HG02970 (cell line): ENCODE data around the gene STEAP1B.

Experiments
- ATAC-seq: cut with Tn5 transposase; IDR thresholded peaks from one replicate; pipeline ENCODE4 v1.9.1; 2021; ENCODE audit warnings: mild to moderate bottlenecking, moderate library complexity, moderate number of reproducible peaks; ENCODE audit not compliant: unreplicated experiment, low FRiP score

STEAP1B gene

DNA sequence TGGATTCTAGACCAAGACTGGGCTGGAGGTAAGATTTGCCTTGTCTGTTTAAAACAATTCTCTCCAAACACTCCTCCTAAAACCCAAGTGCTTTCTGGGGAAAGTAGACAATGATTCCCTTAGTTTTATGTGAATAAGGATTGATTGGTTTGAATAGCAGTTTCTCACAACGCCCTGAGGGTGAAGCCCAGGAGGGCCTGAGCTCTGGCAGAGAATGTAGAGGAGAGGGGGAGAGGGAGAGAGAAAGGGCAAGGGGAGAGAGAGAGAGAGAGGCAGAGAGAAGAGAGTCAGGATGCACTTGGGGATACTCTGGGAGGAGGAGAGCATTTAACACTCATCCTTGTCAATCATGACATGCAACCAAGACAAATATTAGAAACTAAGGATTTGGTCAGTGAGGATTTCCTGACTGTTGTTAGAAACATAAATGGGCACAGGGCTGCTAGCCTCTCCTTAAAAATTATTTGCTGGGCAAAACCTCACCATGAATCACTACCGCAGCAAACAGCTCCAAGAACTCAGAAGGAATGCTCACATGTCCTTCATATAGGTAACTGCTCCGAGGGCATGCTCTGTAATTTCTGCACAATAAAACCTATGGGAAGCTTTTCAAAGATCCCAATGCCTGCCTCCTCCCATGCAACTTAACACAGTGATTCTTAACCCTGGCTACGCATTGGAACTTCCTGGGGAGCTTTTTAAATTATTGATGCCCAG is 87.9 kb downstream of the STEAP1B start:
- no peak for ATAC-seq

DNA sequence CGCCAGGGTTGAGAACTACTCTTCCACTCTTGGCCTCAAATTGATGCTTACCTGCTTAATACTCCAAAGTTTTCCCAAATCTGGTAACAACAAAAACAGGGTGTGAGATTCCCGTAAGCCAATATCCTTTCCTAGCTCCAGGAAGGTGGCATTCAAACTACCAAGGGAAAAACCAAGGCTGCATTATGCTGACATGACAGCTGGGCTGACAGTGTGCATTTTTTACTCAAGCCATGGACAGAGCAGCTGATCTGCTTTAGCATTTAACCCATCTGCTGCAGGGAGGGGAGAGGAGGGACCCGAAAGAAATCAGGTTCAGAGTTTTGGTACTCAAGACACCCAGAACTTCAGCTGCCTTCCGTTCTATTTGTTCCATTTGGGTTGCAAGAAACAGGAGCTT is 93.3 kb downstream of the STEAP1B start:
- ATAC-seq = no peak

DNA sequence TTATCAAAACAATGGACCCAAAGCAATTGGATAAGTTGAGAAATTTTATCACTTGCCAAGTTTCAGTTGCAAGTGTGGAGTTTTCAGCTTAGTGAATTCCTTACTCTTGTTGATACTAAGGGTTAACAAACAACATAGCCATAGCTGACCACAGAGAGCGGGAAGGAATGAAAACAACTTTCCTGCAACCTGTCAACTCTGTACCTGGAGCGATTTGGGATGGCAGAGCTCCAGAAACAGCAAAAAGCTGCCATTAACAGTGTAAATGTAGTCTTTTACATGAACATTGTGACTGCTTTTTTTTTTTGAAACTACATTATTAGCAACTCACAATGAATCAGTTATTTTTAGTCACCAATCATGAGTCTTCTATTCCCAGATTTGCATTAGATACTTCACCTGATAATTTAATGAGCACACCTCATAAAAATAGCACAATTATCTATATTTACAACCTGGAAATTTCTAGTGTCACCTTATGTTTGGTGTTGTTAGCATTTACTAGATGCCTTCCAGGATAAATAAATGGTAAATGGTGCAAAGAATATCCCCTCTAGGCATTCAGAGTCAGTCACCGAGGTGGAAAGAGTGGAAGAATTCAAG is 95.5 kb downstream of the STEAP1B start:
- ATAC-seq = no peak

DNA sequence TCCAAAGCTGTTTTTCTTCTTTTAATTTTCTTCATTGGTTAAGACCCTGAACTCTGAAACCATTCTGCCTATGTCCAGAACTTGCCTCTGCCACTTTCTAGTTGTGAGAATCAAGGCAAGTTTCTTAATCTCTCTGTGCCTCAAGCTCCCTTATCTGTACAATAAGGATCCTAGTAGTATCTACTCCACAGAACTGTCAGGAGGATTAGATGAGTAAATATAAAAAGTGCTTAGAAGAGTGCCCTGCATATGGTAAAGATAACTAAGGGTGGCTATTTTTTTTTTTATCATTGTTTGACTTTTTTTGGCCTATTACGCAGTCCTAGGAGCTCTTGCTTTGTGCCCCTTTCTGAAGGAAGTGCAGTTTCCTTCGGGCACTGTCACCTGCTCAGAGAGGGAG is 96.6 kb downstream of the STEAP1B start:
- ATAC-seq = no peak

DNA sequence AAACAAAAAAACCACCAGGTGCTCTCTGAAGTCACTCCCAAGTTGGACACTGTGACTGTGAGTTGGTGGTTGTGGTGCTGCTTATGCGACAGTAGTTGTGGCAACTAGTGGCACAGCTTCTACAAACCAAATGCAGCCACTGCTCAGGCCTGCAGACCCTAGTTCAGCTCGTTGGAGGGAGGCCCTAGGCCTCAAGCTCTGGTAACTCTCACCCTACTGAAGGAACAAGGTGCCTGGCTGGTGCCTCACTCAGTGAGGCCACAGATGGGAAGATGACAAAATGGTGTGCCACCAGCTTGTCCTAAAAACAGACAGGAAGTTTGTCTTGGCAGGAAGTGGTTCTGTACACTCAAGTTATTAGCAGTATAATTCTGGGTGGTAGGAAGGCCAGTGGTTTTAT is 97.7 kb downstream of the STEAP1B start:
- no peak for ATAC-seq

DNA sequence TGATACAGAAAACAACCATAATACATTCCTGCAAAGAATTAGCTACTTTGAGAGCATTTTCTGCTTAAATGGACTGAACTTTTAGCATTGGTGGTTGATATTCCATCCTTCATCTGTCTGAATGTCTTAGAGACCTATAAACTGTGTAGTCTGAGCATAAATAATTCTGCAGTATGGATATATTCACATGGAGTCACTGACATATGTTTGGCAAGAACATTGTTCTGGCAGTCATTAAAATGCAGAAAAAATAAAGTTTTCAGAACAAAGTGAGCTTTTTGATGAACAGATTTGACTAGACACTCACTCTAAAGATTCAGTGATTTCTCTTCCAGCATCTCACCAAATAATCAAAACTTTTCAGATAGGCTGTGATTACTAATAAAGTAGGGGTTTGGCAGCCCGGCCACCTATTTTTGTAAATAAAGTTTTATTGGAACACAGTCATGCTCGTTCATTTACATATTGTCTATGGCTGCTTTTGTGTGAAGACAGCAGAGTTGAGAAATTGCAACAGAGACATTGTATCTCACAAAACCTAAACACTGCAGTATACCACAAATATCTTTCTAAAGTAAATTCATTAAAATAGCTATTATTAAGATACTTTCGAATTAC is 98.9 kb downstream of the STEAP1B start:
- no peak for ATAC-seq

DNA sequence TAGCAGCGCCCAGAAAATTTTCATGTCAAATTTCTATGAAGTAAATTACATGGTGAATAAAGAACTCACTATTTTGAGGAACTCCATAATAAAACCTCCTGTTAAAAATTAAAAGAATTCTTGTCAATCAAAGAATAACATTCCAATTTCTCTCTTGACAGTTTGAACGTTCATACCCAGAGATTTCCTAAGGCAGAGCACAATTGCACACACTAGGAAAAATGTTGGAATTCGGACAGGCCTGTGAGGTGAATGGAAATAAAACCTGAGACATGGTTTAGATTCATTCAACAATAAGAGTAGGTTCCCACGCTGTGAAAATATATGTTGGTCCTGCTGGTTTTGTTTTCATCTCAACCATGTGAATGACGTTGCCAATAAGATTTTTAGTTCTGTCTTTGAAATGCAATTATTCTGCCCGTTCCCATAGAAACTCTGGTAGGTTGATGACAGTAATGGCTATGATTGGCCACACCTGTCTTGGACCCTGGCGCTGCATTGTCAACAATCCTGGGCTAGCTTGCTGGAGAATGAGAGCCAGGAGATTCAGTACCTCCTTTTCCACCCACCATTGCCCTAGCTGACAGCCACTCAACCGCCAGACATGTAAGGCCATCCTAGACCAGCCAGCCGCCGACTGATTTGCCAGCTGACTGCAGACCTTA is 99.7 kb downstream of the STEAP1B start:
- no peak for ATAC-seq

DNA sequence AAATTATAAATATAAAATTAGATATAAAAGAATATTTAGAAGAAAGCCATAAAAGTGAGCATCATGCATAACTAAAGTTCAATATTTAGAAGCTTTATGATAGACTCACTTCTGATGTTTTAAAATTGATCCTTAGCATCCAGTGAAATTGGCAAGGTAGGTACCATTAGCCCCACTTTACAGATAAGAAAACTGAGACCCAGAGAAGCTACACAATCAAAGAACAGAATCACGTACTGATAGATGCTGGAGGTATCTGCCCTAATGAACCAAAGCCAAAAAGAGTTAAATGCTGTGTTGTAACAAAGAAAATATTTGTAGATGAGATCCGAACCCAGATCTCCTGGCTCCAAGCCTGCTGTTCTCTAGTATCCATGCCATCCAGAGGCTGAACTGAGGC is 100.4 kb downstream of the STEAP1B start:
- ATAC-seq = no peak

DNA sequence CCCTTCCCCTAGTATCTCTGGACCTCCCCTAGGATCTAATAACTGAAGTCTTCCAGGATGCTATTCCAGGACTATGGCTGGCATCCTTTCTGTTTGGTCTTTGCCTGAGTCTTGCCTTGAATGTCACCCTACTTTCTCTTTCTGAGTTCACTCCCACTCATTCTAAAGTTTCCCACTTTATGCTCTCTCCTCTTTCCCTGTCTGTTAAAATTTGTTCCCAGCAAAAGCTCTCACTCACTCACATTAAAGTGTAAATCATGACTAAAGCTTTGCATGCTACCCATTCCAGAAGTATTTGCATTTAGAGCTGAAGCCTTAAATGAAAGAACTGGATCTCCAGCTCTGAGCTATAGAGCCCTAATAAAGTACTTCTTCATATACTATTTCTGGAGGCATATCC is 100.9 kb downstream of the STEAP1B start:
- ATAC-seq = no peak

DNA sequence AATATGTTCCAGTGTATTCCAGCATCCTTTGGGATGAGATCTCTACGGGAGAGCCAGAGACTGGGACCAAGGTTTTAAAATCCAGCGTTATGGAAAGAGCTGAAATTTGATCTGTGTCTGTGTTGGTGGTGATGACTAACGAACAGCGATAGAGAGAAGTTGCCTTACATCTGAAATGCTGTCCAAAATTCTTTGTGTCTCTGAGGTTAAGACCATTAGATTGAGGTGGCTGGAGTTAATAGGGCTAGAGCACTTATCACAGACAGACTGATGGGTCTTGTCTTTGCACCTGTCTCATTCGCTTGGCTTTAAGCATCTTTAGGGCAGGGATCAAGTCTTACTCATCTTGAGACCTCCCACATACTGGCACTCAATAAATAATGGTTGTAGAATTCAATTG is 102.0 kb downstream of the STEAP1B start:
- ATAC-seq = no peak

DNA sequence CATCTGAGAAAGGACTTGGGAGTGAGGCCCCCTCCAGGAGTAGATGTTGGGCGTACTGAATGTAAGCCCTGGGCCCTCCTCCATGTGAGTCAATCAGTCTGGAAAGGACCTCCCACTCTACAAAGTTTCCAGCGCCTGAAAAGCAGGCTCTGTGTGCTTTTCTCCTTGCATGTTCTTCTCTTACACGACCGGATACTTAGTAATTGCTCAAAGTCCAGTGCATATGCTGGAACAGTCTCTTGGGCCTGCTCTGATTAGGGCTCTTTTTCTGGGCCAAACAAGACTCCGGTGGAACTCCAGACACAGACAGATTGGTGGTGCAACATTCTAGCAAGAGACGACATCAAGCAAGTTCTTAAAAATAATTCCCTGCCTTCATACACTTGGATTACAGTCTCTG is 104.8 kb downstream of the STEAP1B start:
- no peak for ATAC-seq

DNA sequence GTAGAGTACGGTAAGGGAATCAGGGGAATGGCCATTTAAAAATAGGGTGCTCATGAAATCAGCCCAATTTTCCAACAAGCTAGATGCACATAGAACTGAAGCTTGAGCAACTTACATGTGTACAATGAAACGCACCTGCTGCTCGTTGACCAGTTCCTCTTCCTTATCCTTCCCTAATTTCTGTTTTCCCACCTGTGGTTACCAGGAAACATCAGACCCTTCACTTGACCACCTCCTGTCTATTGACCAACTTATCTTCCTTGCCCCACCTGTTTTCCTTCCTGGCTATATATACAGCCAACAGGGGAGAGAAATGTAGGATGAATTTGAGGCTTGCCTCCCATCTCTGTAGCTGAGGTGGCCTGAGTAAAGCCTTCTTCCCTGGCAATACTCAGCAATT is 105.2 kb downstream of the STEAP1B start:
- no peak for ATAC-seq

DNA sequence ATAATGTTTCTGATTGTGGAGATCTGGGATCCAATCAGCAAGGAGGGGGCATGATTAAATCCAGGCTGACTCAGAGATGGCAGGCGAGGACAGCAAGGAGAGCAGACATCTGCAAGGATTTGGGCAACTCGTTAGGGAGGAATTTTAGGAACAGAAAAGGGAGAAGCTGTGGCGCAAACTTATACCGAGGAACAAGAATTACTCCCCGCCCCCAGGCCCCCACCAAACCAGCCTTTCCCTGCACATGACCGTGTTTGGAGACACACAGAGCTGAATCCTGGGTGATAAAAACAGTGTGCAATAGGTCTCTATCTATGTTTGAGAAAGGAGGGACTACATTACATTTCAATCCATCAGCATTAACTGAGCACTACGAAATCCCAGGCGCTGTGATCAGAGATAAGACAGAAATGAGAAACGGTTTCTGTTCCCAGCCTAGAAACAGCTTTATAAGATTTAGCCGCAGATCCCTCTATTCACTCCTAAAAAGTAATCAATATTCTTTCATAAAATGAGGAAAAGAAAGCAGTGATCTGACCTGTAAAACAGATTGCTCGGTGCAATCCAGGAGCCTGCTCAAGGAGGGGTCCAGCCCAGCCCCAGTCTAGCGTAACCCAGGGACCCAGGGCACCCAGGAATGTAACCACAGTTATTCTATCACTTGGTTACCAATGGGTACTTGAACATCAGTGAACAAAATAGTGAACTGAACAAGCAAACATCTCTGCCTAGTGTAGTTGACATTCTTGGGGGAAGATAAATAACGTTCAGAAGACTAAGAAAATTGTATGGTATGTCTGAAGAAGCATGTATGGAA is 105.9 kb downstream of the STEAP1B start:
- no peak for ATAC-seq

DNA sequence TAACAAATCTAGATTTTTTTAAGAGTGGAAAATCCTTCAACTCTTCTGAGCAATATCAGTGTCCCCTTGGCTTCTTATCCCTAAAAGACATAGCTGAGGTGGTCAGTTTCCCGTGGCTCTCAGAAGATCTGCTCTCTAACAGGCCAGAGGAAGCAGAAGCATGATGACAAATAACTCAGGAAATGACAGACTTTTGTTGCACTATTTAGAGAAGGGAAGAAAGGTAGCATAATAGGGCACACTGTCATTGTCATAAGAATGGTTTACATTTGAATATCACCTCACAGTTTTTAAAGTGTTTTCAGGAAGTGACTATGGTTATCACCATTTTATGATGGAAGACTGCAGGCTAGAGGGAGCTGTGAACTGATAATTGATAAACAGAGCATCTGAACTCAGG is 109.5 kb downstream of the STEAP1B start:
- no peak for ATAC-seq

DNA sequence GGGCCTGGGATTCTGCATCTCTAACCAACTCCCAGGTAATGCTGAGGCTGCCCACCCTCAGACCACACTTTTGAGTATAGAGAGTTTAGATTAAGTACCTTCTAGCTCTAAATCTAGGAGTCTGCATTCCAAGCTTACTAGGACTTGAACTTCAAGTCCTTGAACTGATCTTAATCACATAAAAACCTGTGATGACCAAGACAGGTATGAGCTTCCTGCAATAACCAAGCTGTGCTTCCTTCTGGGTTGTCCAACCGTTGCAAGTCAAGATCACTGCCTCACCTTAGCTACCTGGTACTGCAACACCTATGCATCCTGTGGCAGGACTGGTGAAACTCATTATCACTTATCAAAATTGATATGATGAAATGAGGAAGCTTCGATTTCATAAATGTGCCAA is 110.1 kb downstream of the STEAP1B start:
- ATAC-seq = no peak

DNA sequence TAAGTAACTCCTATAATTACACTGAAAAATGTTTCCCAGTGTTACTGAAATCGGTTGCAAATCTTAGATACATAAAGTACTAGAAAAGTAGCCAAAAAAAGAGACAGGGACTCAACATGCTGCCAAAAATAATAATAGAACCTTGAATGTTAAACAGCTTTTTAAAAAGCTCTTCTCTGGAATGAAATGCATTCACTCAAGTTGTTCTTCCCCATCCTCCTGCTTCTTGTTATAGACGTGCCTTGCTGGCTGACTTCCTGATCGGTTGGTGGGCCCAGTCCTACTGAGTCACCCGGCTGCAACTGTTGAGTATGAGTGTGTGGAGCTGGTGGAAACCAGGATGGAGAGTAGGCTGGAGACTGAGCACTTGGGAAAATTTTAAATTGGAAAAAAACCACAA is 112.4 kb downstream of the STEAP1B start:
- no peak for ATAC-seq

DNA sequence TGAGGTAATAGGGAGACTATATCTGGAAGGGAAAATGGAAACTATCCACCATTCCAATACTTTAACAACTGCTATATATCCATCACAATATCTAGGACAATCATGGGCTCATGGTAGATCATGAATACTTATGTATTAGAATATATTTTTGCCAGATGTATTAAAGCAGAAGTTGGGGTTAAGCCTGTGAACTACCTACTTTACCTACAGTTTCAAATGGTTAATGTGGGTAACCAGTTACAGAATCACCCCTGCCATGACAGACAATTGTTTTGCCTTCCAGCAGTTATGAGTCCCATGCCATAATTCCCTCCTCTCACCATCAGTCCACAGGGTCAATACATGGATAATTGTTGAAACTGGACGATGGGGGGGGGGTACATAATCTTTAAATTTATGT is 113.1 kb downstream of the STEAP1B start:
- no peak for ATAC-seq

DNA sequence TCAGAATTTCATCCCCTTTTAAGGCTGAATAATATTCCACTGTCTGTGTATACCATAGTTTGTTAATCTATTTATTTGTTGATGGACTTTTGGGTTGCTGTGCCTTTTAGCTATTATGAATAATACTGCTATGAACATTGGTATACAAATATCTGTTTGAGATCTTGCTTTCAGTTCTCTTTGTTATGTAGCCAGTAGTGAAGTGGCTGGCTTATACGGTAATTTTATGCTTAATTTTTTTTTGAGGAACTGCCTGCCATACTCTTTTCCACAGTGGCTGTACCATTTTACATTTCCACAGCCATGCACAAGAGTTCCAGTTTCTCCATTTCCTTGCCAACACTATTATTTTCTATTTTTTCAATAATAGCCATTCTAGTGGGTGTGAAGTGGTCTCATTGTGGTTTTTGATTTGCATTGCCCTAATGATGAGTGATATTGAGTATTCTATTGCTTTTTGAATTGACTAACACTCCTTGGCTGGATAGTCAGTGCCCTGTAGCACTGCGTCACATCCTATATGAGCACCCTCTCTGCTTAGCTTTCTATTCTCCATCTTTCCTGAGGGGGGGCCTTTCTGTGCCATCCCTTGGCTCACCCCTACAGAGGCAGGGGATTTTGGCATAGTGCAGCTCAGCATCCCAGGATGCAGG is 113.7 kb downstream of the STEAP1B start:
- ATAC-seq = no peak

DNA sequence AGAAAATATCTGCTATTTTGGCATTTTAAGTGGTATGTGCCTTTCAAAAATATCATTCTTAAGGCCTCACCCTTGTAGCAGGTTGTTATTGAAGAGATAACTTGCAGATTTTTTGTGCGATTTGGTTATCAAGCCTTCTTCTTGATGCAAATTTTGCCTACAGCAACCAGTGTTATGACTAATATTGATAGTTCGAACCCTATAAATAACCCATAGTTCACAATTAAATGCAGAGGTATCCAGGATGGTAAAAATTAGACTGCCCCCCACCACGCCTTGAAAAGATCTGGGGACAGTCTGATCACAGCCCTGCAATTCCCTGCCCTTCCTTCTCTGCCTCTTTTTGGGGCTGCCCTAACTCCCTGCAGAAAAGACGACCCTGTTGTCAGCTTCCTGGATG is 114.7 kb downstream of the STEAP1B start:
- ATAC-seq = no peak

DNA sequence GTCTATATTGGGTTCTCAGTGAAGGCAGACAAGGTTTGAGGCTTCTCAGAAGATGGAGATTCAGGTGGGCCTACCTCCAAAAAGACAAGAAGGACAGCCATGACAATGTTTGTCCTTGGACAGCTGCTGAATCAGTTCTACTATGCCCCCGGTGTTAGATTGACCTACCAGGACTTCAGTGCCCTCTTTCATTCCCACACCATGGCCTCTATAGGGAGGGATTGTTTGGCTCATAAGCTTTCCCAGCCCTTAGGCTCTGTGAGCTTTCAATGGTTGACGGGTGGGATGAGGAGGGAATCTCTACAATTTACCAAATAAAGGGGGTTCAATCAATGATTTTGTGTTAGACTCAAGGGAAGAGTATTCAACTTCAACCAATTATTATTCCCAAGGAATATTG is 119.7 kb downstream of the STEAP1B start:
- ATAC-seq = no peak
